SK-N-SH treated with all-trans-retinoic acid at 6 μM for 48 hours (cell line): ENCODE data around the gene ZPR1.

ENCODE experiments used
- ATAC-seq: fragments of 200-7000 bp; cut with Tn5 transposase; 3 replicates; pipeline ENCODE4 v1.9.1; 2020; ENCODE audit warnings: mild to moderate bottlenecking, moderate library complexity
- ARNTL ChIP-seq: fragments of 450-650 bp; formaldehyde crosslinking; IDR thresholded peaks from 2 replicates; pipeline ENCODE4 v1.5.0; 2020; ENCODE audit warnings: low read depth, mild to moderate bottlenecking, moderate library complexity, borderline replicate concordance
- BACH2 ChIP-seq: fragments of 250-450 bp; sonication (Bioruptor Pico); IDR thresholded peaks from 2 replicates; pipeline ENCODE4 v1.9.0; 2021; ENCODE audit warnings: mild to moderate bottlenecking, borderline replicate concordance
- CSRNP3 ChIP-seq: fragments of 250-450 bp; sonication (Bioruptor Pico); IDR thresholded peaks from 2 replicates; pipeline ENCODE4 v1.5.1; 2021; ENCODE audit warnings: mild to moderate bottlenecking, moderate library complexity
- ESRRG ChIP-seq: fragments of 250-450 bp; sonication (Bioruptor Pico); IDR thresholded peaks from 2 replicates; pipeline ENCODE4 v1.6.1; 2021; ENCODE audit warnings: mild to moderate bottlenecking
- GLIS3 ChIP-seq: fragments of 250-450 bp; sonication (Bioruptor Pico); IDR thresholded peaks from 2 replicates; pipeline ENCODE4 v1.5.0; 2020; ENCODE audit warnings: mild to moderate bottlenecking, moderate library complexity
- ISL1 ChIP-seq: fragments of 250-450 bp; sonication (Bioruptor Pico); IDR thresholded peaks from 2 replicates; pipeline ENCODE4 v2.1.2; 2022; ENCODE audit warnings: mild to moderate bottlenecking, moderate library complexity
- OSR1 ChIP-seq: fragments of 250-450 bp; sonication (Bioruptor Pico); IDR thresholded peaks from 2 replicates; pipeline ENCODE4 v1.8.0; 2022; ENCODE audit warnings: moderate library complexity, mild to moderate bottlenecking, inconsistent platforms
- PATZ1 ChIP-seq: fragments of 250-450 bp; sonication (Bioruptor Pico); IDR thresholded peaks from 2 replicates; pipeline ENCODE4 v1.8.0; 2020; ENCODE audit warnings: mild to moderate bottlenecking, moderate library complexity, borderline replicate concordance
- PPARA ChIP-seq: fragments of 250-450 bp; sonication (Bioruptor Pico); IDR thresholded peaks from 2 replicates; pipeline ENCODE4 v1.5.0; 2020; ENCODE audit warnings: mild to moderate bottlenecking, borderline replicate concordance
- RARB ChIP-seq: fragments of 250-450 bp; sonication (Bioruptor Pico); IDR thresholded peaks from 2 replicates; pipeline ENCODE4 v1.8.0; 2021; ENCODE audit warnings: mild to moderate bottlenecking, moderate library complexity
- SNAI2 ChIP-seq: fragments of 250-450 bp; sonication (Bioruptor Pico); IDR thresholded peaks from 2 replicates; pipeline ENCODE4 v1.5.0; 2020; ENCODE audit warnings: mild to moderate bottlenecking, moderate library complexity
- TOX ChIP-seq: fragments of 250-450 bp; sonication (Bioruptor Pico); IDR thresholded peaks from 2 replicates; pipeline ENCODE4 v1.8.0; 2021; ENCODE audit warnings: mild to moderate bottlenecking, moderate library complexity, borderline replicate concordance
- ZFP3 ChIP-seq: fragments of 250-450 bp; sonication (Bioruptor Pico); IDR thresholded peaks from 2 replicates; pipeline ENCODE4 v1.5.0; 2020; ENCODE audit warnings: mild to moderate bottlenecking, moderate library complexity
- ZFP30 ChIP-seq: fragments of 450-650 bp; formaldehyde crosslinking; IDR thresholded peaks from 2 replicates; pipeline ENCODE4 v1.5.0; 2022; ENCODE audit warnings: mild to moderate bottlenecking, moderate library complexity
- ZNF565 ChIP-seq: fragments of 450-650 bp; formaldehyde crosslinking; conservative IDR thresholded peaks from 2 replicates; pipeline ENCODE4 v1.5.0; 2020; ENCODE audit warnings: low read depth, mild to moderate bottlenecking, moderate library complexity
- ZNF70 ChIP-seq: fragments of 450-650 bp; formaldehyde crosslinking; IDR thresholded peaks from 2 replicates; pipeline ENCODE4 v1.5.0; 2020; ENCODE audit warnings: mild to moderate bottlenecking, moderate library complexity
- ZNF8 ChIP-seq: fragments of 450-650 bp; formaldehyde crosslinking; IDR thresholded peaks from 2 replicates; pipeline ENCODE4 v1.5.0; 2020; ENCODE audit warnings: mild to moderate bottlenecking, moderate library complexity
- TF ChIP-seq, protein P1 (sequence below): fragments of 250-450 bp; sonication (Bioruptor Pico); IDR thresholded peaks from 2 replicates; pipeline ENCODE4 v1.5.1; 2020; ENCODE audit warnings: low read depth, mild to moderate bottlenecking, moderate library complexity
- TF ChIP-seq, protein P2 (sequence below): fragments of 250-450 bp; sonication (Bioruptor Pico); IDR thresholded peaks from 2 replicates; pipeline ENCODE4 v1.8.0; 2021; ENCODE audit warnings: low read depth, mild to moderate bottlenecking, moderate library complexity, borderline replicate concordance
- TF ChIP-seq, protein P3 (sequence below): fragments of 250-450 bp; sonication (Bioruptor Pico); IDR thresholded peaks from 2 replicates; pipeline ENCODE4 v1.5.0; 2020; ENCODE audit warnings: mild to moderate bottlenecking, moderate library complexity

ZPR1 gene

GRCh38 chr11:116787436-116787785 is 412 bp downstream of the ZPR1 start (continued):
- TF ChIP-seq CSRNP3 (CRISPR knock-in tag) (no peak), GLIS3 (CRISPR knock-in tag) (no peak), ZNF70 (CRISPR knock-in tag) (no peak), BACH2 (no peak)
- TF ChIP-seq, all 23 proteins: peak for 0

GRCh38 chr11:116786966-116787365 is 857 bp downstream of the ZPR1 start:
- TF ChIP-seq SNAI2 (CRISPR knock-in tag), result no peak
- TF ChIP-seq ISL1 (CRISPR knock-in tag), result no peak
- no peak for TF ChIP-seq TOX (CRISPR knock-in tag)
- no peak for TF ChIP-seq PPARA (CRISPR knock-in tag)
- no peak for TF ChIP-seq GLIS3 (CRISPR knock-in tag)
- TF ChIP-seq OSR1 (CRISPR knock-in tag), result no peak
- no peak for TF ChIP-seq ZFP3 (CRISPR knock-in tag)
- TF ChIP-seq, protein P1, sequence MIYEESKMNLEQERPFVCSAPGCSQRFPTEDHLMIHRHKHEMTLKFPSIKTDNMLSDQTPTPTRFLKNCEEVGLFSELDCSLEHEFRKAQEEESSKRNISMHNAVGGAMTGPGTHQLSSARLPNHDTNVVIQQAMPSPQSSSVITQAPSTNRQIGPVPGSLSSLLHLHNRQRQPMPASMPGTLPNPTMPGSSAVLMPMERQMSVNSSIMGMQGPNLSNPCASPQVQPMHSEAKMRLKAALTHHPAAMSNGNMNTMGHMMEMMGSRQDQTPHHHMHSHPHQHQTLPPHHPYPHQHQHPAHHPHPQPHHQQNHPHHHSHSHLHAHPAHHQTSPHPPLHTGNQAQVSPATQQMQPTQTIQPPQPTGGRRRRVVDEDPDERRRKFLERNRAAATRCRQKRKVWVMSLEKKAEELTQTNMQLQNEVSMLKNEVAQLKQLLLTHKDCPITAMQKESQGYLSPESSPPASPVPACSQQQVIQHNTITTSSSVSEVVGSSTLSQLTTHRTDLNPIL (CRISPR knock-in tag), result no peak
- no peak for TF ChIP-seq ESRRG (CRISPR knock-in tag)
- TF ChIP-seq ZNF565 (CRISPR knock-in tag), result no peak
- no peak for ATAC-seq

DNA sequence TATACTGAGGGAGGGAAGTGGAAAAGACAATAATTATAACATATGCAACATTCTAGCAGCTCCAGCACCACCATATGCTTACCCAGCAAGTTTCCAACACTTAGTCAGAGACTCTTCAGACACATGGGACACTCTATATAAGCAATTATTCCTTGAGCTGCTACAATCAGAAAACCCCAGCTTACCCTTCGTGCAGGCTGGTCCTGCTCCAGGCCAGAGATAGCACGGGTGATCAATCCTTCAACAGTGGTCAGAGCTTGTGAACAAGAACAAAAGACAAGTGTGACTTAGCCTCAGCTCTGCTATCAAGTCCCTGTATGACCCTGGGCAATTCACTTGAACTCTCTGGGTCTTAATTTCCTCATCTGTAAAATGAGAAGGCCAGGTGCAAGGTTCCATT is 1.5 kb downstream of the ZPR1 start:
- ATAC-seq, result no peak

GRCh38 chr11:116782728-116783127 is 5.1 kb downstream of the ZPR1 start:
- TF ChIP-seq PPARA (CRISPR knock-in tag), result no peak
- no peak for TF ChIP-seq ZNF8 (CRISPR knock-in tag)
- no peak for TF ChIP-seq ARNTL (CRISPR knock-in tag)
- TF ChIP-seq ISL1 (CRISPR knock-in tag), result no peak
- TF ChIP-seq, protein P1 (CRISPR knock-in tag), result no peak
- TF ChIP-seq GLIS3 (CRISPR knock-in tag), result no peak
- no peak for TF ChIP-seq ESRRG (CRISPR knock-in tag)
- TF ChIP-seq OSR1 (CRISPR knock-in tag), result no peak
- no peak for TF ChIP-seq ZFP30 (CRISPR knock-in tag)
- no peak for TF ChIP-seq BACH2
- TF ChIP-seq ZNF70 (CRISPR knock-in tag), result no peak
- TF ChIP-seq, protein P2, sequence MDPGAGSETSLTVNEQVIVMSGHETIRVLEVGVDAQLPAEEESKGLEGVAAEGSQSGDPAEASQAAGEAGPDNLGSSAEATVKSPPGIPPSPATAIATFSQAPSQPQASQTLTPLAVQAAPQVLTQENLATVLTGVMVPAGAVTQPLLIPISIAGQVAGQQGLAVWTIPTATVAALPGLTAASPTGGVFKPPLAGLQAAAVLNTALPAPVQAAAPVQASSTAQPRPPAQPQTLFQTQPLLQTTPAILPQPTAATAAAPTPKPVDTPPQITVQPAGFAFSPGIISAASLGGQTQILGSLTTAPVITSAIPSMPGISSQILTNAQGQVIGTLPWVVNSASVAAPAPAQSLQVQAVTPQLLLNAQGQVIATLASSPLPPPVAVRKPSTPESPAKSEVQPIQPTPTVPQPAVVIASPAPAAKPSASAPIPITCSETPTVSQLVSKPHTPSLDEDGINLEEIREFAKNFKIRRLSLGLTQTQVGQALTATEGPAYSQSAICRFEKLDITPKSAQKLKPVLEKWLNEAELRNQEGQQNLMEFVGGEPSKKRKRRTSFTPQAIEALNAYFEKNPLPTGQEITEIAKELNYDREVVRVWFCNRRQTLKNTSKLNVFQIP, result no peak
- TF ChIP-seq ZNF565 (CRISPR knock-in tag), result no peak

More for the DNA sequence above, 1.5 kb downstream of the ZPR1 start:
- TF ChIP-seq ISL1 (CRISPR knock-in tag), result no peak
- TF ChIP-seq RARB (CRISPR knock-in tag), result no peak
- TF ChIP-seq ARNTL (CRISPR knock-in tag), result no peak
- no peak for TF ChIP-seq GLIS3 (CRISPR knock-in tag)
- TF ChIP-seq SNAI2 (CRISPR knock-in tag), result no peak
- TF ChIP-seq, all 23 proteins: peak for 0

GRCh38 chr11:116778556-116778955 is 9.3 kb downstream of the ZPR1 start:
- no peak for ATAC-seq
- TF ChIP-seq PATZ1 (CRISPR knock-in tag), result no peak
- TF ChIP-seq GLIS3 (CRISPR knock-in tag), result no peak
- no peak for TF ChIP-seq OSR1 (CRISPR knock-in tag)
- no peak for TF ChIP-seq ESRRG (CRISPR knock-in tag)
- TF ChIP-seq ARNTL (CRISPR knock-in tag), result no peak
- TF ChIP-seq PPARA (CRISPR knock-in tag), result no peak
- TF ChIP-seq ZNF565 (CRISPR knock-in tag), result no peak
- TF ChIP-seq, protein P3, sequence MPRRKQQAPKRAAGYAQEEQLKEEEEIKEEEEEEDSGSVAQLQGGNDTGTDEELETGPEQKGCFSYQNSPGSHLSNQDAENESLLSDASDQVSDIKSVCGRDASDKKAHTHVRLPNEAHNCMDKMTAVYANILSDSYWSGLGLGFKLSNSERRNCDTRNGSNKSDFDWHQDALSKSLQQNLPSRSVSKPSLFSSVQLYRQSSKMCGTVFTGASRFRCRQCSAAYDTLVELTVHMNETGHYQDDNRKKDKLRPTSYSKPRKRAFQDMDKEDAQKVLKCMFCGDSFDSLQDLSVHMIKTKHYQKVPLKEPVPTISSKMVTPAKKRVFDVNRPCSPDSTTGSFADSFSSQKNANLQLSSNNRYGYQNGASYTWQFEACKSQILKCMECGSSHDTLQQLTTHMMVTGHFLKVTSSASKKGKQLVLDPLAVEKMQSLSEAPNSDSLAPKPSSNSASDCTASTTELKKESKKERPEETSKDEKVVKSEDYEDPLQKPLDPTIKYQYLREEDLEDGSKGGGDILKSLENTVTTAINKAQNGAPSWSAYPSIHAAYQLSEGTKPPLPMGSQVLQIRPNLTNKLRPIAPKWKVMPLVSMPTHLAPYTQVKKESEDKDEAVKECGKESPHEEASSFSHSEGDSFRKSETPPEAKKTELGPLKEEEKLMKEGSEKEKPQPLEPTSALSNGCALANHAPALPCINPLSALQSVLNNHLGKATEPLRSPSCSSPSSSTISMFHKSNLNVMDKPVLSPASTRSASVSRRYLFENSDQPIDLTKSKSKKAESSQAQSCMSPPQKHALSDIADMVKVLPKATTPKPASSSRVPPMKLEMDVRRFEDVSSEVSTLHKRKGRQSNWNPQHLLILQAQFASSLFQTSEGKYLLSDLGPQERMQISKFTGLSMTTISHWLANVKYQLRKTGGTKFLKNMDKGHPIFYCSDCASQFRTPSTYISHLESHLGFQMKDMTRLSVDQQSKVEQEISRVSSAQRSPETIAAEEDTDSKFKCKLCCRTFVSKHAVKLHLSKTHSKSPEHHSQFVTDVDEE (CRISPR knock-in tag), result no peak
- no peak for TF ChIP-seq ZFP3 (CRISPR knock-in tag)
- TF ChIP-seq SNAI2 (CRISPR knock-in tag), result no peak
- no peak for TF ChIP-seq ZFP30 (CRISPR knock-in tag)
- no peak for TF ChIP-seq BACH2
- TF ChIP-seq CSRNP3 (CRISPR knock-in tag), result no peak
- TF ChIP-seq ZNF70 (CRISPR knock-in tag), result no peak
- no peak for TF ChIP-seq TOX (CRISPR knock-in tag)
- TF ChIP-seq ISL1 (CRISPR knock-in tag), result no peak

More at GRCh38 chr11:116782728-116783127, 5.1 kb downstream of the ZPR1 start:
- ATAC-seq, result no peak
